PC-3 (cell line): ENCODE measurements around the gene KCNH4. TPM values are rescaled to one million over a fixed set of nuclear protein-coding genes. Genes with fewer than 3 reads are reported as not detected.

Experiments
- ATAC-seq: fragments of 200-7000 bp; cut with Tn5 transposase; 2 replicates; pipeline ENCODE4 v1.9.1; 2020; ENCODE audit warnings: mild to moderate bottlenecking, moderate library complexity
- BruUV-seq: library from RNA; stranded (reverse); fragments of 400-500 nt; replicated peaks from 2 replicates; lab custom pipeline; 2021; lab: Mats Ljungman, UMichigan
- CTCF ChIA-PET: fragments of 300-600 bp; sonication (Branson Sonifier 250); formaldehyde crosslinking; loops from one replicate; lab custom pipeline; 2022; ENCODE audit warnings: antibody characterized with exemption; lab: Charles Lee
- POLR2A ChIA-PET: fragments of 300-600 bp; sonication (Branson Sonifier 250); formaldehyde crosslinking; loops from one replicate; lab custom pipeline; 2022; ENCODE audit warnings: antibody characterized with exemption; ENCODE audit not compliant: unreplicated experiment; lab: Charles Lee
- DNase-seq: peaks from one replicate; pipeline ENCODE4 v3.0.0-alpha.2; 2015
- H2AFZ ChIP-seq: fragments of 300-600 bp; sonication (generic); 2 replicates; pipeline ENCODE4 v1.6.0; 2016; ENCODE audit warnings: antibody characterized with exemption, low read length
- H3F3A ChIP-seq: fragments of 300-600 bp; sonication (generic); one replicate; pipeline ENCODE4 v1.6.0; 2017; ENCODE audit warnings: antibody characterized with exemption, low read length, control low read depth, mild to moderate bottlenecking; ENCODE audit not compliant: unreplicated experiment
- H3K27ac ChIP-seq: fragments of 300-600 bp; sonication (generic); 2 replicates; pipeline ENCODE4 v1.5.1; 2016; ENCODE audit warnings: mild to moderate bottlenecking, low read length
- H3K27me3 ChIP-seq: fragments of 300-600 bp; sonication (generic); 2 replicates; pipeline ENCODE4 v1.6.1; 2016; ENCODE audit warnings: low read length, mixed read lengths
- H3K36me3 ChIP-seq: fragments of 300-600 bp; sonication (generic); 2 replicates; pipeline ENCODE4 v1.6.1; 2016; ENCODE audit warnings: low read depth, mixed run types, low read length, mixed read lengths
- H3K4me1 ChIP-seq: fragments of 300-600 bp; sonication (generic); 2 replicates; pipeline ENCODE4 v1.5.1; 2016; ENCODE audit warnings: low read length; ENCODE audit not compliant: insufficient read depth
- H3K4me2 ChIP-seq: fragments of 300-600 bp; sonication (generic); 2 replicates; pipeline ENCODE4 v1.6.0; 2016; ENCODE audit warnings: low read length
- H3K4me3 ChIP-seq: fragments of 300-600 bp; sonication (generic); 2 replicates; pipeline ENCODE4 v1.5.1; 2016; ENCODE audit warnings: mild to moderate bottlenecking, low read length, mixed read lengths
- H3K79me2 ChIP-seq: fragments of 300-600 bp; sonication (generic); 2 replicates; pipeline ENCODE4 v1.6.1; 2017; ENCODE audit warnings: low read length, mixed read lengths
- H3K9ac ChIP-seq: fragments of 300-600 bp; sonication (generic); 2 replicates; pipeline ENCODE4 v1.6.0; 2016; ENCODE audit warnings: mild to moderate bottlenecking, low read length
- H3K9me2 ChIP-seq: fragments of 300-600 bp; sonication (generic); replicated peaks from 2 replicates; pipeline ENCODE4 v1.6.1; 2016; ENCODE audit warnings: mixed run types, low read length, mixed read lengths
- H3K9me3 ChIP-seq: fragments of 300-600 bp; sonication (generic); 2 replicates; pipeline ENCODE4 v1.6.1; 2016; ENCODE audit warnings: low read length, mixed read lengths
- H4K20me1 ChIP-seq: fragments of 300-600 bp; sonication (generic); 2 replicates; pipeline ENCODE4 v1.6.1; 2016; ENCODE audit warnings: low read length, mixed read lengths
- EZH2 ChIP-seq: fragments of 300-600 bp; sonication (generic); IDR thresholded peaks from one replicate; pipeline ENCODE4 v1.6.1; 2017; ENCODE audit warnings: antibody characterized with exemption, mild to moderate bottlenecking, low read length; ENCODE audit not compliant: unreplicated experiment
- EZH2phosphoT487 ChIP-seq: fragments of 300-600 bp; sonication (generic); IDR thresholded peaks from 2 replicates; pipeline ENCODE4 v1.6.1; 2018; ENCODE audit warnings: mild to moderate bottlenecking, antibody characterized with exemption, low read length, borderline replicate concordance
- intact Hi-C: fragments of 100-400 bp; cut with micrococcal nuclease; formaldehyde crosslinking; loops from 2 replicates; pipeline ENCODE4 v1.9.0; 2023
- total RNA-seq: library from RNA; depleted of rRNA; stranded (reverse); fragments of >200 nt; gene quantifications from 2 replicates; pipeline ENCODE4 v1.2.3, GENCODE V29; 2014
- TF ChIP-seq, protein P1 (sequence below): fragments of 300-600 bp; sonication (generic); conservative IDR thresholded peaks from 2 replicates; pipeline ENCODE4 v1.5.1; 2017; ENCODE audit warnings: antibody characterized with exemption, low read depth, mild to moderate bottlenecking, low read length

KCNH4 gene
- total RNA-seq, 1 experiment from 2014 or later = not detected

GRCh38 chr17:42138749-42139492 lies 42.0 kb downstream of the KCNH4 start:
- Histone ChIP-seq H3K27ac (no peak overlapping the region), H3K9me2 (no peaks in the 10 kb centered on the region), H2AFZ (no peak overlapping the region), H3K9ac (no peak overlapping the region), H3K4me2 (no peak overlapping the region), H3K27me3 (no peaks in the 10 kb centered on the region), H3F3A (no peaks in the 10 kb centered on the region), H3K4me3 (no peak overlapping the region), H4K20me1 (no peaks in the 10 kb centered on the region), H3K36me3 (no peaks in the 10 kb centered on the region), H3K4me1 (no peaks in the 10 kb centered on the region), H3K79me2 (no peaks in the 10 kb centered on the region), H3K9me3 (no peaks in the 10 kb centered on the region)
- no TSS peak for BruUV-seq
- CTCF ChIA-PET = no interaction called here
- POLR2A ChIA-PET = no interaction called here
- no peak for DNase-seq
- TF ChIP-seq EZH2phosphoT487 (no peak), EZH2 (no peak)
- TF ChIP-seq, protein P1, sequence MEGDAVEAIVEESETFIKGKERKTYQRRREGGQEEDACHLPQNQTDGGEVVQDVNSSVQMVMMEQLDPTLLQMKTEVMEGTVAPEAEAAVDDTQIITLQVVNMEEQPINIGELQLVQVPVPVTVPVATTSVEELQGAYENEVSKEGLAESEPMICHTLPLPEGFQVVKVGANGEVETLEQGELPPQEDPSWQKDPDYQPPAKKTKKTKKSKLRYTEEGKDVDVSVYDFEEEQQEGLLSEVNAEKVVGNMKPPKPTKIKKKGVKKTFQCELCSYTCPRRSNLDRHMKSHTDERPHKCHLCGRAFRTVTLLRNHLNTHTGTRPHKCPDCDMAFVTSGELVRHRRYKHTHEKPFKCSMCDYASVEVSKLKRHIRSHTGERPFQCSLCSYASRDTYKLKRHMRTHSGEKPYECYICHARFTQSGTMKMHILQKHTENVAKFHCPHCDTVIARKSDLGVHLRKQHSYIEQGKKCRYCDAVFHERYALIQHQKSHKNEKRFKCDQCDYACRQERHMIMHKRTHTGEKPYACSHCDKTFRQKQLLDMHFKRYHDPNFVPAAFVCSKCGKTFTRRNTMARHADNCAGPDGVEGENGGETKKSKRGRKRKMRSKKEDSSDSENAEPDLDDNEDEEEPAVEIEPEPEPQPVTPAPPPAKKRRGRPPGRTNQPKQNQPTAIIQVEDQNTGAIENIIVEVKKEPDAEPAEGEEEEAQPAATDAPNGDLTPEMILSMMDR = no peak
- intact Hi-C loops = no loop called here
- ATAC-seq = no peak

DNA sequence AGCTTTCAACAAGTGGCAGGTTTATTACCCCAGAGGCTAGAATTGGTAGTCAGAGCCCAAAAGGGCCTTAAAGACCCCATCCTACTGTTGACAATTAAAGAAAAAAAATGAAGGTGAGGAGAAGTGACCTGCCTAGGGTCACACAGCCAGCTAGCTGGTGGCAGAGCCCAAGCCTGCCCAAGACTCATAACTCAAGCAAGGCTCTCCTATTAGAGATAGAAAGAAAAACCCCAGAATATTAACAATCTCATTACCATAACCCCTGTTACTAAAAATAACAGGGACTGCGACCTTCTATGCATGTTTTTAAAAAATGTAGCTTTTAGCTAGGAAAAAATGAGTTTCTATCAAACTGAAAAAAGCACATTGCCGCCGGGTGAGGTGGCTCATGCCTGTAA lies 44.3 kb downstream of the KCNH4 start:
- Histone ChIP-seq H4K20me1 (no peaks in the 10 kb centered on the region), H2AFZ (no peak overlapping the region), H3K9me3 (no peaks in the 10 kb centered on the region), H3K79me2 (no peaks in the 10 kb centered on the region), H3K4me2 (no peak overlapping the region), H3K27me3 (no peaks in the 10 kb centered on the region), H3K9ac (no peak overlapping the region), H3F3A (no peaks in the 10 kb centered on the region), H3K4me3 (no peak overlapping the region), H3K9me2 (no peaks in the 10 kb centered on the region), H3K36me3 (no peaks in the 10 kb centered on the region), H3K4me1 (no peaks in the 10 kb centered on the region), H3K27ac (no peak overlapping the region)
- no TSS peak for BruUV-seq
- ChIA-PET POLR2A (no interaction called here), CTCF (no interaction called here)
- ATAC-seq = no peak
- TF ChIP-seq EZH2 (no peak), EZH2phosphoT487 (no peak)
- TF ChIP-seq, protein P1 = no peak
- intact Hi-C loops = no loop called here
- no peak for DNase-seq
